Psoas muscle (tissue), 8 donors: ENCODE data around the gene CEBPB. TPM values are rescaled to one million over a fixed set of nuclear protein-coding genes. Genes with fewer than 3 reads are reported as not detected.

Experiments used
- ATAC-seq, 4 donors: fragments of 200-7000 bp; cut with Tn5 transposase; one replicate each; pipeline ENCODE4 v1.9.1; 2020; ENCODE audit warnings: moderate library complexity in 3 of 4, mild to moderate bottlenecking in 2 of 4
- DNase-seq, 2 donors: peaks; one replicate each; pipeline ENCODE4 v3.0.0-alpha.2; 2020
- H3K27ac ChIP-seq: fragments of 200-600 bp; one replicate; pipeline ENCODE4 v1.8.0; 2022
- H3K27me3 ChIP-seq, 3 donors: fragments of 200-600 bp in 1 of 3; one replicate each; pipeline versions ENCODE4 v1.6.1 to v1.8.0; 2013 to 2022; ENCODE audit warnings: low read length in 2 of 3, mild to moderate bottlenecking in 2 of 3, moderate library complexity in 1 of 3; ENCODE audit not compliant: insufficient read depth in 3 of 3
- H3K36me3 ChIP-seq, 2 donors: fragments of 200-600 bp in 1 of 2; one replicate each; pipeline versions ENCODE4 v1.6.1 to v1.8.0; 2013 to 2022; ENCODE audit warnings: low read depth in 1 of 2, mild to moderate bottlenecking in 1 of 2, moderate library complexity in 1 of 2; ENCODE audit not compliant: insufficient read depth in 1 of 2
- H3K4me1 ChIP-seq: fragments of 200-600 bp; one replicate; pipeline ENCODE4 v1.8.0; 2022
- H3K4me3 ChIP-seq: fragments of 200-600 bp; one replicate; pipeline ENCODE4 v1.8.0; 2022; ENCODE audit warnings: mild to moderate bottlenecking
- H3K9me3 ChIP-seq: fragments of 200-600 bp; one replicate; pipeline ENCODE4 v1.8.0; 2022
- WGBS, 3 donors: extraction: QIAGEN DNeasy Blood & Tissue Kit; methylation state at CpG; one replicate each; pipeline versions ENCODE4 v1.1.6 to v1.1.7; 2013; 5-methylcytosine and 5-hydroxymethylcytosine counted together
- intact Hi-C, 2 donors: fragments of 100-400 bp; cut with DNase I; formaldehyde crosslinking; loops; one replicate each; pipeline versions ENCODE4 v1.11.0 to v1.14.2; 2022
- polyA plus RNA-seq, 3 donors: library from polyadenylated mRNA; stranded (reverse); fragments of 200-250 nt; gene quantifications; one replicate each; pipeline ENCODE4 v1.2.3, GENCODE V29; 2013
- total RNA-seq, 4 donors: library from RNA; stranded (reverse); fragmentation: NEBNext Ultra II Directional in 2 of 4; extraction: Animal tissue kit (Norgen Biotek cat#: 25700) in 2 of 4; gene quantifications; one replicate each; pipeline versions ENCODE4 v1.2.1 to v1.2.4, GENCODE V29; 2021 to 2023
- TF ChIP-seq, protein P1 (sequence below): fragments of 200-600 bp; IDR thresholded peaks from one replicate; pipeline ENCODE4 v1.8.0; 2022; ENCODE audit warnings: antibody characterized with exemption
- donor health status: healthy with polysubstance abuse.
- donor health status: DM: no; HTN: no; CAD: no; lungs with moderate emphysema.
- donor health status: Bipolar disorder and iron deficiency.
- donor health status: healthy.
- donor health status: DM: yes; HTN: yes; CAD: no.
- donor health status: DM: no; HTN: no; CAD: no.
- donor health status: DM: no; HTN: no; CAD: no.
- donor health status: DM: yes; HTN: yes; CAD: no.

Gene CEBPB
- total and polyA plus RNA-seq, 7 donors = 38.7 to 445 (median 144) TPM

DNA sequence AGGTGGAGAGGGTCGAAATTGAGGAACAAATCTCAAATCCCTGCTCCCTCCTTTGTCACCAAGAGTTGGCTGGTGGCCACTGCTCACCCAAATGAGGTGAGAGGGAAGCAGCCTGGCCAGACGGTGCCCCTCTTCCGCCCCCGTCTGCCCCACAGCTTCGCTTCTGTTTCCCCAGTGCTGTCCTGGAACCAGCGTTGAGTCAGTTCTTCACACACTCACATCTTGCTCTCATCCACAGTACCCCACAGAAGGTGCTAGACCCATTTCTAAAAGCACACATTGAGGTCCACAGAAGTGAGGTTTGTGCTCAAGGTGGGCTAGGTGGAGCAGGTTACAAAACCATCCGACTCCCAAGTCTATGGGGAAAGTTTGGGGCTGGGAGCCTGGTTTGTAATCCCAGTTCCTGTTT lies 3.8 kb downstream of the CEBPB start:
- H3K36me3 ChIP-seq = peaks cover 0 to 10% of the 10 kb centered on the region in 2 donors
- peak overlapping the region; percentile 97 for H3K27ac ChIP-seq
- no peaks in the 10 kb centered on the region for H3K4me1 ChIP-seq
- ATAC-seq = peak in 1 of 4 donors; percentile 2
- DNase-seq = peak in 1 of 2 donors; percentile 38
- H3K9me3 ChIP-seq = no peaks in the 10 kb centered on the region
- 40 to 63% (median 50%) methylated on average over 7 of the region's 7 CpGs for WGBS, 3 donors
- TF ChIP-seq, protein P1, sequence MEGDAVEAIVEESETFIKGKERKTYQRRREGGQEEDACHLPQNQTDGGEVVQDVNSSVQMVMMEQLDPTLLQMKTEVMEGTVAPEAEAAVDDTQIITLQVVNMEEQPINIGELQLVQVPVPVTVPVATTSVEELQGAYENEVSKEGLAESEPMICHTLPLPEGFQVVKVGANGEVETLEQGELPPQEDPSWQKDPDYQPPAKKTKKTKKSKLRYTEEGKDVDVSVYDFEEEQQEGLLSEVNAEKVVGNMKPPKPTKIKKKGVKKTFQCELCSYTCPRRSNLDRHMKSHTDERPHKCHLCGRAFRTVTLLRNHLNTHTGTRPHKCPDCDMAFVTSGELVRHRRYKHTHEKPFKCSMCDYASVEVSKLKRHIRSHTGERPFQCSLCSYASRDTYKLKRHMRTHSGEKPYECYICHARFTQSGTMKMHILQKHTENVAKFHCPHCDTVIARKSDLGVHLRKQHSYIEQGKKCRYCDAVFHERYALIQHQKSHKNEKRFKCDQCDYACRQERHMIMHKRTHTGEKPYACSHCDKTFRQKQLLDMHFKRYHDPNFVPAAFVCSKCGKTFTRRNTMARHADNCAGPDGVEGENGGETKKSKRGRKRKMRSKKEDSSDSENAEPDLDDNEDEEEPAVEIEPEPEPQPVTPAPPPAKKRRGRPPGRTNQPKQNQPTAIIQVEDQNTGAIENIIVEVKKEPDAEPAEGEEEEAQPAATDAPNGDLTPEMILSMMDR = no peak
- H3K27me3 ChIP-seq = no peaks in the 10 kb centered on the region
- intact Hi-C loops = loop anchor here (5.0 kb wide), 2 partner anchors 98 to 203 kb away; no protein-coding TSS in a partner anchor
- peak overlapping the region; percentile 86 for H3K4me3 ChIP-seq

DNA sequence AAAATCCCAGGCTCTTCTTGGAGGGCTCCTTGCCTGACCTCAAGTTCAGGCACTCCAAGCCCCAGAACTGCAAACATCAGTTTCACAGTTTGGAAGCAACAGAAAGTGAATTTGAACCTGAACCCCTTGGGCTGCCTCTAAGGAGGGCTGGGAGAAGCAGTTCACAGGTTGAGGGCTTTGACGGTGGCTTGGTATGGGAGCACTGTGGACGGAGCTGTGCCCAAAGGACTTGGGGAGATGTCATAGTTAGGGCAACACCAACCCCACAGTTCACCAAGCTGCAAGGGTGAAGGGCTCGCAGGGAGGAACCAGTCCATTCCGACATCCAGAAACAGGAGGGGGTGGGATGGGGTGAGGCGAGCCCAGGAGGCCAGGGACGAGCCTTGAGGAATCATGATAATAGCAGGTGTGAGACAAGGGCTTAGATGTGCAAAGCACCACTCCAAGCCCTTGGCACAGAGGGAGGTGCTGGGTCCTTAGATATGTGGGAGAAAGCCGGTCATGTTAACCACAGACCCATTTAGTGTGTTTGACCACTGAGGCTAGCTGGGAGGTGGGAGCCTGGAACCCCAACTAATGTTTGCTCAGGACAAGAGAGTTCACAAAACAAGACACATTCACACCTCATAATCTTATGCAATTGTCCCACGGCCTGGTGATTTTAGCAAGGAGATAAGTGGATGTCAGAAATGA lies 4.3 kb downstream of the CEBPB start:
- Histone ChIP-seq H3K4me3 (peak overlapping the region; percentile 86), H3K9me3 (no peaks in the 10 kb centered on the region), H3K4me1 (no peaks in the 10 kb centered on the region), H3K27ac (peak overlapping the region; percentile 97), H3K27me3 (no peaks in the 10 kb centered on the region), H3K36me3 (peaks cover 0 to 10% of the 10 kb centered on the region in 2 donors)
- intact Hi-C loops = loop anchor here (5.0 kb wide), 3 partner anchors 82 to 202 kb away; no protein-coding TSS in a partner anchor
- ATAC-seq (peak in 3 of 4 donors; percentile 4 to 15 (median 10)), DNase-seq (peak; percentile 39 to 66)
- TF ChIP-seq, protein P1 = no peak
- WGBS, 3 donors = 50 to 85% (median 58%) methylated on average over 8 of the region's 8 CpGs

DNA sequence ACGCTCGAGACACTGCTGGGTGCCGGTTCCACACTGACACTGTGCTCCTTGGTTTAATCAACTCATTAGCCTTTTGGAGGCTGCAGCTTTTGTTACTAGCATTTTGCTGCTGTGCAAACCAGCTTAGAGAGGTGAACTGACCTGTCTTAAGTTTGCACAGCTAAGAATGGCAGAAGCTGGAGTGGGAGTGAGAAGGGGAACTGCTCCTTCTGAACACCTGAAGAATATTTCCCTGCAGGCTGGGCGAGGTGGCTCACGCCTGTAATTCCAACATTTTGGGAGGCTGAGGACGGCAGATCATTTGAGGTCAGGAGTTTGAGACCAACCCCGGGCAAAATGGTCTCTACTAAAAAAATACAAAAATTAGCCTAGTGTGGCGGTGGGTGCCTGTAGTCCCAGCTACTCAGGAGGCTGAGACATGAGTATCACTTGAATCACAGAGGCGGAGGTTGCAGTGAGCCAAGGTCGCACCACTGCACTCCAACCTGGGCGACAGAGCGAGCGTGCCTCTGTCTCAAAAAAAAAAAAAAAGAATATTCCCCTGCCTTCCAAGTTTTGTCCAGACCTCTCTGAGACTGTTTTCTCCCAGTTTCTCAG lies 5.0 kb downstream of the CEBPB start:
- peak in 2 of 4 donors; percentile 0 to 2 for ATAC-seq

DNA sequence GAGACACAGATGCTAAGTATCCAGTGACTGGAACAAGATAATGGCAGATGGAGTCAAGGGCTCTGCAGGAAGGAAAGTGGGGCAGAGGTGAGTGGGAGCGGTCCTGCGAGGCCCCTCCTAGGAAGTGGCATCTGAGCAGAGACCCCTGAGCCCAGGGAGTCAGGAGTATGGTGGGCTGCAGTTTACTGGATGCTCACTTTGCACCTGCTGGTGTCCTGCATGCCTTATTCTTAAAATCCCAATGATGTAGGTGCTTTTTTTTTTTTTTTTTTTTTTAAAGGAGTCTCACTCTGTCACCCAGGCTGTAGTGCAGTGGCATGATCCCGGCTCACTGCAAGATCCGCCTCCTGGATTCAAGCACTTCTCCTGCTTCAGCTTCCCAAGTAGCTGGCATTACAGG lies 5.6 kb downstream of the CEBPB start:
- Histone ChIP-seq H3K27me3 (no peaks in the 10 kb centered on the region), H3K4me3 (no peak overlapping the region), H3K27ac (no peak overlapping the region), H3K36me3 (peaks cover 0 to 10% of the 10 kb centered on the region in 2 donors), H3K9me3 (no peaks in the 10 kb centered on the region), H3K4me1 (peaks cover 6% of the 10 kb centered on the region)
- ATAC-seq (no peak), DNase-seq (no peak)
- 84 to 94% (median 85%) methylated on average over 4 of the region's 4 CpGs for WGBS, 3 donors
- intact Hi-C loops = loop anchor here in 1 of 2 donors (5.0 kb wide), 1 partner anchor 81 kb away; no protein-coding TSS in a partner anchor
- TF ChIP-seq, protein P1 = no peak

More for the DNA sequence above, 5.0 kb downstream of the CEBPB start:
- H3K9me3 ChIP-seq = no peaks in the 10 kb centered on the region
- no peaks in the 10 kb centered on the region for H3K27me3 ChIP-seq
- intact Hi-C loops = loop anchor here in 1 of 2 donors (5.0 kb wide), 1 partner anchor 82 kb away; no protein-coding TSS in a partner anchor
- H3K4me1 ChIP-seq = peaks cover under 1% of the 10 kb centered on the region
- no peak for DNase-seq
- TF ChIP-seq, protein P1 = no peak
- H3K4me3 ChIP-seq = no peak overlapping the region
- 80 to 91% (median 81%) methylated on average over 11 to 13 of the region's 13 CpGs for WGBS, 3 donors
- peaks cover 0 to 10% of the 10 kb centered on the region in 2 donors for H3K36me3 ChIP-seq
- H3K27ac ChIP-seq = peak overlapping the region; percentile 97
